Esophagus muscularis mucosa (tissue), 4 donors: Measurements from ENCODE around the gene CDC5L.

Source experiments
- EP300 ChIP-seq: sonication (generic); formaldehyde crosslinking; IDR thresholded peaks from one replicate; pipeline ENCODE4 v1.6.1; 2017; ENCODE audit warnings: antibody characterized with exemption
- POLR2A ChIP-seq: fragments of 450-650 bp; IDR thresholded peaks from one replicate; pipeline ENCODE4 v1.6.1; 2017; ENCODE audit warnings: antibody characterized with exemption, moderate library complexity, mild to moderate bottlenecking, low read depth
- POLR2AphosphoS5 ChIP-seq, 2 donors: sonication (generic); formaldehyde crosslinking; IDR thresholded peaks; one replicate each; pipeline ENCODE4 v1.6.1; 2017; ENCODE audit warnings: antibody characterized with exemption in 2 of 2
- TF ChIP-seq, protein P1 (sequence below), 3 experiments: fragments of 200-600 bp in 2 of 3; fragments of 450-650 bp in 1 of 3; sonication (generic) in 2 of 3; IDR thresholded peaks; one replicate each; pipeline ENCODE4 v1.5.1; 2017 to 2019; ENCODE audit warnings: antibody characterized with exemption in 3 of 3, mild to moderate bottlenecking in 2 of 3, moderate library complexity in 1 of 3

DNA sequence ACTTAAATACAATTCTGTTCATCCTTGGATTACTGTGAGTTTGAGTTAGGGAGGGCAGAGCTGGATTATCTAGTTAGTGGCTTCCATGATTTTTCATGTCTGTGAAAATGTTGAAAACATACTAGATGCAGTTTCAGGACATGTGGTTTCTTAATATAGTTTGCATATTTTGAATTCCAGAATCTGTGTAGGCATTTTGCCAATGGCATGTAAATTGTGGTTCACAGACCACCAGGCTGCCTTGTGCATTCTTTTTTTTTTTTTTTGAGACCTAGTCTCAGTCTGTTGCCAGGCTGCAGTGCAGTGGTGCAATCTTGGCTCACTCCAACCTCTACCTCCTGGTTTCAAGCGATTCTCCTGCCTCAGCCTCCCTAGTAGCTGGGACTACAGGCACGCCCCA is 42.8 kb downstream of the CDC5L start:
- TF ChIP-seq, protein P1, sequence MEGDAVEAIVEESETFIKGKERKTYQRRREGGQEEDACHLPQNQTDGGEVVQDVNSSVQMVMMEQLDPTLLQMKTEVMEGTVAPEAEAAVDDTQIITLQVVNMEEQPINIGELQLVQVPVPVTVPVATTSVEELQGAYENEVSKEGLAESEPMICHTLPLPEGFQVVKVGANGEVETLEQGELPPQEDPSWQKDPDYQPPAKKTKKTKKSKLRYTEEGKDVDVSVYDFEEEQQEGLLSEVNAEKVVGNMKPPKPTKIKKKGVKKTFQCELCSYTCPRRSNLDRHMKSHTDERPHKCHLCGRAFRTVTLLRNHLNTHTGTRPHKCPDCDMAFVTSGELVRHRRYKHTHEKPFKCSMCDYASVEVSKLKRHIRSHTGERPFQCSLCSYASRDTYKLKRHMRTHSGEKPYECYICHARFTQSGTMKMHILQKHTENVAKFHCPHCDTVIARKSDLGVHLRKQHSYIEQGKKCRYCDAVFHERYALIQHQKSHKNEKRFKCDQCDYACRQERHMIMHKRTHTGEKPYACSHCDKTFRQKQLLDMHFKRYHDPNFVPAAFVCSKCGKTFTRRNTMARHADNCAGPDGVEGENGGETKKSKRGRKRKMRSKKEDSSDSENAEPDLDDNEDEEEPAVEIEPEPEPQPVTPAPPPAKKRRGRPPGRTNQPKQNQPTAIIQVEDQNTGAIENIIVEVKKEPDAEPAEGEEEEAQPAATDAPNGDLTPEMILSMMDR (IDR thresholded peaks at IDR 0.05): no peak
- TF ChIP-seq POLR2AphosphoS5 (IDR thresholded peaks at IDR 0.05) (no peak), POLR2A (no peak), EP300 (no peak)
